ENCODE results near the gene PLXND1.

PLXND1 gene

DNA sequence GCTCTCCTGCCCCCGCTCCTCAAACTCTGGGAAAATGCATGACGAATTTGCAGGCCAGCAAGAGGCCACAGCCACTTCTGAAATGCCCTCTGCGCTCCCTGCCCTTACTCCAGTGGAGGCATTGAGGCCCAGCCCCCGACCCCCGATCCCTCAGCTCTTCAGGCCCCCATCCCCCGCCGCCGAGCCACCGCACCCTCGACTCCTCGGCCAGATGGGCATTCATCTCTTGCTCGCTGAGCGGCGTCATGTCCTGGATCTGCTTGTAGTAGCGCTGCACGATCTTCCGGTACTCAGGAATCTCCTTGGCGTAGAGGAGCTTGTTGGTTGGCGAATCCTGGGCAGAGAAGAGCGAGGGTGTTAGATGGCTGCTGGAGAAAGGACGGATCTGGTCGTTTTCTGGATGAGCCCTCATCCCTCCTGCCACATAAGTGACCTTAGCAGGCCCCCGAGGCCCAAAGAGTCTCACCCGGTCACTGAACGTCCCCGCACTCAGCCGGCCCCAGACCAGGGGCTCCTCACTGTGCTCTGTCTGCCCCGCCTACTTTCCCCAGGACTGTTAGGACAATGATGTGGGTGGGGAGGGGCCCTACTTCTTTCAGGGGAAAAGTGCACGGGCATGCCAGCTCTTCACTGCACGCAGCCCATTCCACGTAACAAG lies 49.5 kb downstream of the PLXND1 start:
- no peak overlapping the region for H3K4me3 ChIP-seq (ENCODE audit: low read depth, low read length)
- no peak overlapping the region for H3K9ac ChIP-seq
- H3K27ac ChIP-seq: no peak overlapping the region
- no peaks in the 10 kb centered on the region for H3K27me3 ChIP-seq (ENCODE audit: control insufficient read depth, insufficient read depth, low read length)
- TF ChIP-seq, protein P1, sequence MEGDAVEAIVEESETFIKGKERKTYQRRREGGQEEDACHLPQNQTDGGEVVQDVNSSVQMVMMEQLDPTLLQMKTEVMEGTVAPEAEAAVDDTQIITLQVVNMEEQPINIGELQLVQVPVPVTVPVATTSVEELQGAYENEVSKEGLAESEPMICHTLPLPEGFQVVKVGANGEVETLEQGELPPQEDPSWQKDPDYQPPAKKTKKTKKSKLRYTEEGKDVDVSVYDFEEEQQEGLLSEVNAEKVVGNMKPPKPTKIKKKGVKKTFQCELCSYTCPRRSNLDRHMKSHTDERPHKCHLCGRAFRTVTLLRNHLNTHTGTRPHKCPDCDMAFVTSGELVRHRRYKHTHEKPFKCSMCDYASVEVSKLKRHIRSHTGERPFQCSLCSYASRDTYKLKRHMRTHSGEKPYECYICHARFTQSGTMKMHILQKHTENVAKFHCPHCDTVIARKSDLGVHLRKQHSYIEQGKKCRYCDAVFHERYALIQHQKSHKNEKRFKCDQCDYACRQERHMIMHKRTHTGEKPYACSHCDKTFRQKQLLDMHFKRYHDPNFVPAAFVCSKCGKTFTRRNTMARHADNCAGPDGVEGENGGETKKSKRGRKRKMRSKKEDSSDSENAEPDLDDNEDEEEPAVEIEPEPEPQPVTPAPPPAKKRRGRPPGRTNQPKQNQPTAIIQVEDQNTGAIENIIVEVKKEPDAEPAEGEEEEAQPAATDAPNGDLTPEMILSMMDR (IDR thresholded peaks at IDR 0.05): no peak
- no peak overlapping the region for H3K4me2 ChIP-seq (ENCODE audit: low read length)
- no peaks in the 10 kb centered on the region for H3K9me3 ChIP-seq (ENCODE audit: control insufficient read depth, low read length)
- no peaks in the 10 kb centered on the region for H3K4me1 ChIP-seq
- no peaks in the 10 kb centered on the region for H3K79me2 ChIP-seq
- no peaks in the 10 kb centered on the region for H3K36me3 ChIP-seq (ENCODE audit: control insufficient read depth, insufficient read depth, low read length)
- no peak overlapping the region for H2AFZ ChIP-seq

DNA sequence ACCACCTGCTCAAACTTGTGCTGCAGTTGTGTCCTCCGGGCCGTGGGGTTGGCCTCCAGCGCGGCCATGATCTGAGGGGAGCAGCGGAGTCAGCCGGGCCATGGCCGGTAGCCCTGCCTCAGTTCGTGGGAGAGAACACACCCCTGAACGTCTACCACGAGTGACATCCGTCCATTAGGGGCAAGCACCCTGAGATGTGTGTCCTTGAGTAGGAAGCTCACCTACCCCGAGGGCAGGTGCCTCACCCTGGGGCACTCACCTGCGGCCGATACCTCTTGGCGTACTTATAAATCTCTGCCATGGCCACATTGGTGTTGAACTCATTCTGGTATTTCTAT lies 50.1 kb downstream of the PLXND1 start:
- no peaks in the 10 kb centered on the region for H3K36me3 ChIP-seq (ENCODE audit: control insufficient read depth, insufficient read depth, low read length)
- TF ChIP-seq, protein P1 (IDR thresholded peaks at IDR 0.05): no peak

DNA sequence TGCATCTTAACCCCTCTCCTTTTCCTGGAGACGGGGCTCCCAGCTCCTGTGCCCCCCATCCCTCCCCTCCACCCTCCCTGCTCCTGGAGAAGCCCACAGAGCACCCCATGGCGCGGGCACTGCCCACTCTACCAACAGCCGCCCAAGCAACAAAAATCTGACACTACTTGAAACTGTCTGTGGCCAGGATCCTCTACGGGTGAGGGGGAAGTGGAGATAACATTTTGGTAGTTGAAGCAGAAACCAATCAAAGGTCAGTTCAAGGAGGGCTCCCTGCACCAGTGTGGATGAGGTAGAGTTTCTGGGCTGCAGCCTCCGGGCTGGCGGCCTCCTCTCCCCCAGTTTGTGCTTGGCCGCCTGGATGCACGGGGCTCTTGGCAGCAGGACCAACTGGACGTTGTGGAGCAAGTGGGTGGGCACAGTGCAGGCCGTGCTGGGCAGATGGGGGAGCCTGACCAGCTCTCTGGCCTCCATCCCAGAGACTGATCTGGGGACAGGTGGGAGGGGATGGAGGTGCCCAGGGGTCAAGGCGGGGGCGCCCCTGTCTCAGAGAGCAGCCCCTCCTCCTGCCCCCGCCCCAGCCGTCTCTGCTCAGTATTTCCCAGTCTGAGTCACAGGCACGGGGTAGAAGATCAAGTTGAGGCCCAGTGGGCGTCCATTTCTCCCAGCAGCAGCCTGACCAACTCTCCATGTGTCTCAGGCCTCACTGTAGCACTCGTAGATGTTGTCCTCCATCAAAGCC lies 50.7 kb downstream of the PLXND1 start:
- no peaks in the 10 kb centered on the region for H3K4me1 ChIP-seq
- H3K27ac ChIP-seq: no peak overlapping the region
- TF ChIP-seq, protein P1 (IDR thresholded peaks at IDR 0.05): no peak

More for the DNA sequence above, 50.1 kb downstream of the PLXND1 start:
- Histone ChIP-seq H3K4me3 (ENCODE audit: low read depth, low read length) (no peak overlapping the region), H3K27me3 (ENCODE audit: control insufficient read depth, insufficient read depth, low read length) (no peaks in the 10 kb centered on the region), H3K27ac (no peak overlapping the region), H3K9me3 (ENCODE audit: control insufficient read depth, low read length) (no peaks in the 10 kb centered on the region), H3K79me2 (no peaks in the 10 kb centered on the region), H3K9ac (no peak overlapping the region), H3K4me1 (no peaks in the 10 kb centered on the region), H3K4me2 (ENCODE audit: low read length) (no peak overlapping the region), H2AFZ (no peak overlapping the region)

DNA sequence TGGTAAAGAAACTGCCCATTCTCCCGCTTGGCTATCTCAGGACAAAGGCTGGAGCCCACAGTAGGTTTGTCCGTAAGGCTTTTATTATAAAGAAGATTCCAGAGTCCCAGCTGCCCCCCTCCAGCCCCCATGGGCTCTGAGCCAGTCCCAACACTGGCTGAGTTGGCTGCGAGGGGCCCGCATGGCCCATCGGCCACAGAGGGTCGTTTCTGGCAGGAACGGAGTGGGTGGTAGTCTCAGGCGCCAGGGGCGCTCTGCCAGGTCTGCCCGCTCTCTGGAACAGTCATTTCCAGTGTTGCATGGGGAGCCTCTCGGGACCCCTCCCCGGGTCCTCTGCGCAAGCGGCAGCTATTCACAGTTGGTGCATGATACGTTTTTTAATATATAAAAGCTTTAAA lies 51.3 kb downstream of the PLXND1 start:
- Histone ChIP-seq H3K9me3 (ENCODE audit: control insufficient read depth, low read length) (no peaks in the 10 kb centered on the region), H3K27me3 (ENCODE audit: control insufficient read depth, insufficient read depth, low read length) (no peaks in the 10 kb centered on the region), H3K79me2 (no peaks in the 10 kb centered on the region), H3K27ac (no peak overlapping the region), H3K4me3 (ENCODE audit: low read depth, low read length) (no peak overlapping the region), H3K36me3 (ENCODE audit: control insufficient read depth, insufficient read depth, low read length) (no peaks in the 10 kb centered on the region), H3K9ac (no peak overlapping the region), H2AFZ (no peak overlapping the region), H3K4me2 (ENCODE audit: low read length) (no peak overlapping the region), H3K4me1 (no peaks in the 10 kb centered on the region)
- TF ChIP-seq, protein P1 (IDR thresholded peaks at IDR 0.05): no peak

More for the DNA sequence above, 50.7 kb downstream of the PLXND1 start:
- no peaks in the 10 kb centered on the region for H3K79me2 ChIP-seq
- H3K9ac ChIP-seq: no peak overlapping the region
- no peaks in the 10 kb centered on the region for H3K9me3 ChIP-seq (ENCODE audit: control insufficient read depth, low read length)
- no peaks in the 10 kb centered on the region for H3K27me3 ChIP-seq (ENCODE audit: control insufficient read depth, insufficient read depth, low read length)
- no peak overlapping the region for H3K4me2 ChIP-seq (ENCODE audit: low read length)
- H3K4me3 ChIP-seq (ENCODE audit: low read depth, low read length): no peak overlapping the region
- no peak overlapping the region for H2AFZ ChIP-seq
- H3K36me3 ChIP-seq (ENCODE audit: control insufficient read depth, insufficient read depth, low read length): no peaks in the 10 kb centered on the region
